Left ventricle myocardium superior (tissue), 1 donor: ENCODE results near the gene P2RX6. TPM values are rescaled to one million over a fixed set of nuclear protein-coding genes. Genes with fewer than 3 reads are reported as not detected.
A peak's percentile ranks its signal among the peaks of the same experiment; 100 is the strongest.
"Not testable (repeated sequence)": the region's sequence is repeated elsewhere in the genome, so short reads cannot be mapped to it uniquely, and the experiment has no call there.

Source experiments
- ATAC-seq: fragments of 200-7000 bp; cut with Tn5 transposase; one replicate; pipeline ENCODE4 v1.9.1; 2020; ENCODE audit warnings: mild to moderate bottlenecking, moderate library complexity
- DNase-seq: peaks from one replicate; pipeline ENCODE4 v3.0.0-alpha.2; 2020
- intact Hi-C: fragments of 100-400 bp; cut with micrococcal nuclease; formaldehyde crosslinking; loops from one replicate; pipeline ENCODE4 v1.11.0; 2022
- total RNA-seq: library from RNA; stranded (reverse); fragmentation: NEBNext Ultra II Directional; extraction: Animal tissue kit (Norgen Biotek cat#: 25700); gene quantifications from one replicate; pipeline ENCODE4 v1.2.1, GENCODE V29; 2021
- donor health status: DM: no; HTN: yes; CAD: no; lungs with severe emphysema.

P2RX6 gene
- total RNA-seq, 1 donor from 2014 or later = 1.8 TPM

- ATAC-seq (peak; percentile 45), DNase-seq (peak; percentile 48)
- intact Hi-C loops = no loop called here
These were observed 30.1 kb downstream of the P2RX6 start for GRCh38 chr22:21044931-21045584.

GRCh38 chr22:21045585-21046294 lies 30.8 kb downstream of the P2RX6 start, which contains the start of gene LRRC74B:
TSS of gene LRRC74B (plus strand) at chr22:21045946. CDS start at chr22:21045987, 41 bp downstream.
- peak; percentile 98 for ATAC-seq
- intact Hi-C loops = no loop called here
- peak; percentile 93 for DNase-seq

- no peak for ATAC-seq
- no peak for DNase-seq
- intact Hi-C loops = no loop called here
These were observed 32.2 kb downstream of the P2RX6 start for GRCh38 chr22:21047035-21047661.

GRCh38 chr22:21047730-21048129 lies 32.8 kb downstream of the P2RX6 start:
- intact Hi-C loops = no loop called here
- DNase-seq (no peak), ATAC-seq (no peak)

- ATAC-seq, DNase-seq, intact Hi-C loops: not testable (repeated sequence)
These were observed 33.5 kb downstream of the P2RX6 start for GRCh38 chr22:21048448-21048847.

- intact Hi-C loops, ATAC-seq, DNase-seq: not testable (repeated sequence)
These were observed 34.0 kb downstream of the P2RX6 start for GRCh38 chr22:21048965-21049364.

- ATAC-seq (no peak), DNase-seq (no peak)
- intact Hi-C loops = no loop called here
These were observed 36.3 kb downstream of the P2RX6 start for GRCh38 chr22:21051145-21051830.

GRCh38 chr22:21051831-21052400 lies 37.0 kb downstream of the P2RX6 start:
- ATAC-seq = no peak
- DNase-seq = no peak
- intact Hi-C loops = no loop called here

GRCh38 chr22:21052715-21053459 lies 37.9 kb downstream of the P2RX6 start:
- DNase-seq (no peak), ATAC-seq (no peak)
- intact Hi-C loops = no loop called here

- intact Hi-C loops = no loop called here
- no peak for ATAC-seq
- no peak for DNase-seq
These were observed 39.2 kb downstream of the P2RX6 start for GRCh38 chr22:21054046-21054713.

GRCh38 chr22:21054714-21055563 lies 40.0 kb downstream of the P2RX6 start:
- no peak for ATAC-seq
- intact Hi-C loops = no loop called here
- DNase-seq = no peak

GRCh38 chr22:21055564-21055834 lies 40.5 kb downstream of the P2RX6 start:
- intact Hi-C loops = no loop called here
- no peak for DNase-seq
- no peak for ATAC-seq

- intact Hi-C loops = no loop called here
- DNase-seq (no peak), ATAC-seq (no peak)
These were observed 40.9 kb downstream of the P2RX6 start for GRCh38 chr22:21055880-21056319.

GRCh38 chr22:21060363-21060762 lies 45.4 kb downstream of the P2RX6 start:
- ATAC-seq = peak; percentile 80
- DNase-seq, intact Hi-C loops: not testable (repeated sequence)

- intact Hi-C loops, DNase-seq, ATAC-seq: not testable (repeated sequence)
These were observed 46.8 kb downstream of the P2RX6 start for GRCh38 chr22:21061660-21062321.

GRCh38 chr22:21064425-21064824 lies 49.5 kb downstream of the P2RX6 start:
- DNase-seq, intact Hi-C loops, ATAC-seq: not testable (repeated sequence)
